Epithelial cell of proximal tubule (primary cell): ENCODE measurements around the gene CASP8AP2. TPM values are rescaled to one million over a fixed set of nuclear protein-coding genes. Genes with fewer than 3 reads are reported as not detected.
A peak's percentile ranks its signal among the peaks of the same experiment; 100 is the strongest.
"Not testable (repeated sequence)": the region's sequence is repeated elsewhere in the genome, so short reads cannot be mapped to it uniquely, and the experiment has no call there.

Experiments
- DNase-seq: peaks from one replicate; pipeline ENCODE4 v3.0.0-alpha.2; 2011; ENCODE audit warnings: low read depth
- H3K4me3 ChIP-seq: 2 replicates; pipeline ENCODE4 v1.5.1; 2011; ENCODE audit warnings: low read depth, mild to moderate bottlenecking, low read length
- total RNA-seq: library from RNA; depleted of rRNA; stranded (reverse); fragments of >200 nt; gene quantifications from 2 replicates; pipeline ENCODE4 v1.2.3, GENCODE V29; 2015
- TF ChIP-seq, protein P1 (sequence below): conservative IDR thresholded peaks from 2 replicates; pipeline ENCODE4 v1.5.1; 2012; ENCODE audit warnings: low read depth, mild to moderate bottlenecking, low read length

Gene CASP8AP2
- 8.2 and 12.5 TPM in 2 replicates for total RNA-seq

- peak; percentile 88 for DNase-seq
- TF ChIP-seq, protein P1, sequence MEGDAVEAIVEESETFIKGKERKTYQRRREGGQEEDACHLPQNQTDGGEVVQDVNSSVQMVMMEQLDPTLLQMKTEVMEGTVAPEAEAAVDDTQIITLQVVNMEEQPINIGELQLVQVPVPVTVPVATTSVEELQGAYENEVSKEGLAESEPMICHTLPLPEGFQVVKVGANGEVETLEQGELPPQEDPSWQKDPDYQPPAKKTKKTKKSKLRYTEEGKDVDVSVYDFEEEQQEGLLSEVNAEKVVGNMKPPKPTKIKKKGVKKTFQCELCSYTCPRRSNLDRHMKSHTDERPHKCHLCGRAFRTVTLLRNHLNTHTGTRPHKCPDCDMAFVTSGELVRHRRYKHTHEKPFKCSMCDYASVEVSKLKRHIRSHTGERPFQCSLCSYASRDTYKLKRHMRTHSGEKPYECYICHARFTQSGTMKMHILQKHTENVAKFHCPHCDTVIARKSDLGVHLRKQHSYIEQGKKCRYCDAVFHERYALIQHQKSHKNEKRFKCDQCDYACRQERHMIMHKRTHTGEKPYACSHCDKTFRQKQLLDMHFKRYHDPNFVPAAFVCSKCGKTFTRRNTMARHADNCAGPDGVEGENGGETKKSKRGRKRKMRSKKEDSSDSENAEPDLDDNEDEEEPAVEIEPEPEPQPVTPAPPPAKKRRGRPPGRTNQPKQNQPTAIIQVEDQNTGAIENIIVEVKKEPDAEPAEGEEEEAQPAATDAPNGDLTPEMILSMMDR = no peak
- H3K4me3 ChIP-seq = peak within 1 kb of the TSS; percentile 98
Observed at GRCh38 chr6:89829472-89830169, at the start of gene CASP8AP2. CASP8AP2 (plus strand) TSS chr6:89829880.

DNA sequence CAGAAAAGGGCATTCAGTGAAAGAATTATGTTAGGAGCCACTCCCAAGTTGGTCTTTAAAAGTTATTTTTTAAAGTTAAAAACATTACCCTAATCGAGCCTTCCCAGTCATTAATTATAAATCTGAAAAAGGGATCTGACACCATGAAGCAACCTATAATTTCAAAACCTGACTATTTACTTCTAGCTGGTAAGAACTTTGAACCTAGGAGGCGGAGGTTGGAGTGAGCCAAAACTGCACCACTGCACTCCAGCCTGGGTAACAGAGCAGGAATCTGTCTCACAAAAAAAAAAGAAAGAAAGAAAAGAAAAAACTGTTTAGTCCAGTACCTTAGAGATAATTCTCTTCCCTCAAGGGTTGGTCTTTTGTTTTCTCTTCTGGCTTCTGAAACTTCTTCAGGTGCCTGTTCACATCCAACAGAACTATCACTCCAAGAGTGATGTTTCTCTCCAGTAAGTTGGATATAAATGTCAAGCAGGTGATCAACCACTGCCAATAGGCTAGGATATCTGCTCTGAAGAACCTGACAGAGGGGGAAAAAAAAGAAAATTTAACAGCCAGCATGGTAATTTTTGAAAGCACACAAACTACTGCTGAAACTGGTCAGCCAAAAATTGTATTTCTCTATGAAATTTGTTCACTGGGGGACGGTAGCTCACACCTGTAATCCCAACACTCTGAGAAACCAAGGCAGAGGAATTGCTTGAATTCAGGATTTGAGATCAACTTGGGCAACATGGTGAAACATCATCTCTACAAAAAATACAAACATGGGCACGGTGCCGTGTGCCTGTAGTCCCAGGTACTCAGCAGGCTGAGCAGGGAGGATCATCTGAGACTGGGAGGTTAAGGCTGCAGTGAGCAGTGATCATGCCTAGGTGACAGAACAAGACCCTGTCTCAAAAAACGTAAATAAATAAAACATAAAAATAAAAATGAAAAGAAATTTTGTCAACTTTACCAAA is 48.3 kb upstream of the CASP8AP2 start:
- H3K4me3 ChIP-seq = no peak overlapping the region
- TF ChIP-seq, protein P1 = no peak
- no peak for DNase-seq

- no peak for DNase-seq
- TF ChIP-seq, protein P1 = no peak
- no peak overlapping the region for H3K4me3 ChIP-seq
Observed at GRCh38 chr6:89782222-89782621, 47.5 kb upstream of the CASP8AP2 start.

- DNase-seq, H3K4me3 ChIP-seq: not testable (repeated sequence)
Observed at GRCh38 chr6:89783293-89783692, 46.4 kb upstream of the CASP8AP2 start.

- no peak overlapping the region for H3K4me3 ChIP-seq
- TF ChIP-seq, protein P1 = no peak
- no peak for DNase-seq
Observed at GRCh38 chr6:89784838-89785237, 44.8 kb upstream of the CASP8AP2 start.

GRCh38 chr6:89786970-89787369 is 42.7 kb upstream of the CASP8AP2 start:
- TF ChIP-seq, protein P1 = no peak
- no peak overlapping the region for H3K4me3 ChIP-seq
- DNase-seq = no peak

GRCh38 chr6:89787660-89788328 is 41.9 kb upstream of the CASP8AP2 start:
- DNase-seq = no peak
- no peak overlapping the region for H3K4me3 ChIP-seq
- TF ChIP-seq, protein P1 = no peak
